ENCODE results near the gene ADPRHL1.
"Not testable (repeated sequence)": the region's sequence is repeated elsewhere in the genome, so short reads cannot be mapped to it uniquely, and the experiment has no call there.

The ADPRHL1 gene

GRCh38 chr13:113402471-113403254, 50.6 kb downstream of the ADPRHL1 start:
- no peak for DNase-seq (ENCODE audit: low spot score)

GRCh38 chr13:113401452-113402415, 51.6 kb downstream of the ADPRHL1 start:
- no peak for DNase-seq (ENCODE audit: low spot score)

- DNase-seq (ENCODE audit: low spot score) = peak; percentile 35
Measured at GRCh38 chr13:113400621-113401451, 52.5 kb downstream of the ADPRHL1 start.

GRCh38 chr13:113399755-113400149, 53.5 kb downstream of the ADPRHL1 start:
- no peak for DNase-seq (ENCODE audit: low spot score)

DNA sequence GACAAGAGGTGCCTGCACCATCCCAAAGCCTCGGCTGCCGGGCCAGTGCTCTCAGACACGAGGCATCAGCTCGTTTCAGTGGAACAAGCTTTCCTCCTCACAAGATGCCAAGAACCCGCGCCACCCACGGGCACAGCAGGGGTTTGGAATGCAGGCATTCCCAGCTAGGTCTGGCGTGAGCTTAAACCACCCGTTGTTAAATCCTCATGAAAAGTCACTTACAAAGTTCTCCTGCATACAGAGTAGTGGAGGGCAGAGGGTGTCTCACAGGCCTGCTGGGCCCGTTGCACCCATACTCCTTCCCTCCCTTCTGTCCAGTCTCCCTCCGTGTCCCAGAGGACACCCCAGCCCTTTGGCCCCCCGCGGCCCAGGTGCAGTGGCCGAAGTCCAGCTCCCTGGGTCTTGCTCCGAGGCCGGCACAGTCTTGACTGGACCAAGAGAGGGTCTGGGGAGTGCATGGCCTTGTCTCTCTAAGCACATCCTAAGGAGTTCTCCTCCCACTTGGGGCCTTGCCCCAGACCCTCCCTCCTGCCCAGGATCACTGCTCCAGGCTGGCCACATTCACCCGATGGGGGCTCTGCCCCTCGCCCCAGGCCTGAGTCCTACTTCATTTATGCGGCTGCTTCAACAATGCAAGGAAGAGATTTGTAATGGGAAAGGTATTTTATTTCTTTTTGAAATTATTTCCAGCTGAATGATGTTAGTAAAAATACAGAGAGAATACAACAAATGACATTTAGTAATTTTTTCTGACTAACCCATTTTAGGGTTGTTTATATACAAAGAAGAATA, 54.1 kb downstream of the ADPRHL1 start:
- DNase-seq (ENCODE audit: low spot score) = peak; percentile 66

DNA sequence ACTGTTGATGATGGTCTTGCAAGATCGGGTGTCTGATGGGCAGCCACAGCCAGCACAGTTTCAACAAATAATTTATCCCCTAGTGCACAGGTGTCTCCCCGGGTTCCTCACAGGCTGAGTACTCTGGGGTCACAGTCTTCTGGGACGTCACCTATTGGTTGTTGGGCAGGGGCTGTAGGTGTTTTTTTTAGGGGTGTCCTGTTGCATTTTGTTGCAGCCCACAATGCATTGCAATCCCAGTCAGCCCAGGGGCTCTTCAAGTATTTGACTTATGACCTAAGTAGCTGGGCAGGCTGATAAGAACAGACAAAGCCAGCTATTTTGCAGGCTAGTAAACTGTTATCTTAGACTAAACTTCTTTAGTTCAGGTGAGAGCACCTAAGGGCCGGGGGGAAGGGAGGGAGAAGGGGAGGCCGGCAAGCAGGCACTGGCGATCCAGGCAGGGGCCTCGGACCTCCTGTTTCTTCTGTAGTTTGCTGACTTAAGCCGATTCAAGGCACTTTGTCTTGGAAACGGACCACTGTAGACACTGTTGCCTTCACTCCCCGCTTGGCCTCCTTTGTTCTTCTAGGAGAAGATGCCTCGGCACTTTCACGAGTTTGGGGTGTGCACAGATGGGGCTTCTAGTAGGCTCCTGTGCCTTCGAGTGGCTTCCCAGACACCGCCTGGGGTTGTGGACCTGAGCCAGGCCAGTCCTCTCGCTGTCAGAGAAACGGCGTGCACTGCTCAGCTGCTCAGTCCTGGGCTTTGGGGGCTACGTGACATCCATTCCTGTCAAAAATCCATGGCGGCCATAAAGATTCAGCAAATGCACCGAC, 55.5 kb downstream of the ADPRHL1 start:
- no peak for DNase-seq (ENCODE audit: low spot score)

DNA sequence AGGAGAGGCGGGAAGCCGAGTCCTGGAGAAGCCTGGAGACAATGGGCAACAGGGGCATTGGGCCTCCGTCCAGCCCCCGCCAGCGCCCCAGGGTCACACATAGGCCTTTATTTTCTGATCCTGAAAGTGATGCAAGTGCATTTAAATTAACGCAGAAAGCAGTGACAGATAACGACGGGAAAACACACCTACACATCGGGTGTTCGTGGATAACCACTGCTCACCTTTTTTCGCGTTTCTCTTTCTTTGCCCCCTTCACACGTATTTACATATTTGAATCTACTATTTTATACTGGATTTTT, 59.0 kb downstream of the ADPRHL1 start:
- no peak for DNase-seq (ENCODE audit: low spot score)

GRCh38 chr13:113393563-113394338, 59.5 kb downstream of the ADPRHL1 start:
- DNase-seq (ENCODE audit: low spot score) = peak; percentile 96

- DNase-seq (ENCODE audit: low spot score) = no peak
Measured at GRCh38 chr13:113393226-113393562, 60.1 kb downstream of the ADPRHL1 start.

- no peak for DNase-seq (ENCODE audit: low spot score)
Measured at GRCh38 chr13:113390874-113391497, 62.3 kb downstream of the ADPRHL1 start.

- DNase-seq (ENCODE audit: low spot score) = not testable (repeated sequence)
Measured at GRCh38 chr13:113389586-113389985, 63.7 kb downstream of the ADPRHL1 start.

DNA sequence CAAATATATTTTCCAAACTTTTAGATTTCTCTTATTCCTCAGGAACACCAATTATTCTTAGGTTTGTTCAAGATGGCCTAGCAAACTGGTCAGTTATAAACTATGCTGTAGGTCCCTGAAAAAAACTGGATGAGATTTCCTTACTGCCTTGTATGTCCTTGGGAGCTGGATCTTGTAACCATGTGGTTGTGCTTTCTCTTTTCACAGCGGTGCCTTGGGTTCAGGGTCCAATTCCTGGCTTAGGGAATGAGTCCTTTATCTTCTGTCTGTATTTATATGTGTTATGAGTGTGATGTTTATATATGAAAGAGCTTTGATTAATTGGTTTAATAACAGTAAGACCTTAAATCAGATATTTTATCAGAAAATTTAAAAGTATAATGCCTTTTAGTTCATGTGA, 65.9 kb downstream of the ADPRHL1 start:
- DNase-seq (ENCODE audit: low spot score) = no peak

GRCh38 chr13:113383089-113383488, 70.2 kb downstream of the ADPRHL1 start:
- no peak for DNase-seq (ENCODE audit: low spot score)

GRCh38 chr13:113382542-113382941, 70.7 kb downstream of the ADPRHL1 start:
- not testable (repeated sequence) for DNase-seq (ENCODE audit: low spot score)

DNA sequence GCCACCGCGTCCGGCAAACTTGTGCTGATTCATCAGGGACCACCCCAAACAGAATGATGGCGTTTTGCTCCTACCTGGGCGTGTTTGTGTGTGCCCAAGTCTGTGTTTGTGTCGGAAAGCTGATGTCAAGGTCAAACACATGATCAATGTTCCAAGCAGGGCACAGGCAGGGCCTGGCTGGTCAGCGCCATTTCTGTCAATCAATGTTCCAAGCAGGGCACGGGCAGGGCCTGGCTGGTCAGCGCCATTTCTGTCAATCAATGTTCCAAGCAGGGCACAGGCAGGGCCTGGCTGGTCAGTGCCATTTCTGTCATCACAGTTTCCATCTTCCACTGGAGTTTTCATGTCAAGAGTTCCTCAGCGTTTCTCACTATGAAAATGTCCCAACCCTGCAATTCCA, 74.5 kb downstream of the ADPRHL1 start:
- DNase-seq (ENCODE audit: low spot score) = no peak

- DNase-seq (ENCODE audit: low spot score) = peak; percentile 9
Measured at GRCh38 chr13:113374511-113375175, 78.6 kb downstream of the ADPRHL1 start.

DNA sequence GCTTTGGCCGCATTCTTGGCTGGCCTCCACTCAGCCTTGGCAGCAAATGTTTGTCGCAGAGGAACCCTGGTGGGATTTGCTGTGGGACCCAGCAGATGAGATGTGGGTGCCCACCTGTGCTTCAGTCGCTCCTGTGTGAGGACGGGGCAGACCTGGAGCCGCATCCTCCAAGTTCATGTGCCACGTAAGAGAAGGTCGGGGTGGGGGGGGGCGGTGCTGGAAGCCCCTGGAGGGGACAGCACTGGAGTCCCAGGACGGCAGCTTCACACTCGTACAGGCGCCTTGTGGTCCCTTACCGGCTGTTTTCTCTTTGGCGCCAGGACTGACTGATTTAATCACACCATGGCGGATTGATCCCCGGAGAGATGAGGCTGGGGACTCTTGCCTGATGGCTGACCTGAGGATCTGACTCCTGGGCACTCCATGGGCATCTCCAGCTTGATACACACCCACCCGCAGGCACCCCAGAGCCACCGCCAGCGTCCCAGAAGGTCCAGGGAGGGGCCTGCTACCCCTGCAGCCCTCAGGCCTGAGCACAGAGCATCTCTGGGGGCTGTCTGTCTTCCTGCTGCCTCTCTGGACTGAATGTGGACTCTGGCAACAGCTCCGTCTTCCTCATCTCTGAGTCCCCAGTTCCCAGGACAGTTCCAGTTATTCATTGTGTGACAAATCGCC, 79.3 kb downstream of the ADPRHL1 start:
- DNase-seq (ENCODE audit: low spot score) = peak; percentile 5

- DNase-seq (ENCODE audit: low spot score) = peak; percentile 6
Measured at GRCh38 chr13:113371701-113372100, 81.6 kb downstream of the ADPRHL1 start.

Measured in AG20443 (cell line).